Adrenal gland (tissue), 5 donors: ENCODE data around the gene PAPLN.

ENCODE experiments used
- POLR2A ChIP-seq, 2 donors: fragments of 450-650 bp; IDR thresholded peaks; one replicate each; pipeline ENCODE4 v1.6.1; 2017; ENCODE audit warnings: antibody characterized with exemption in 2 of 2, mild to moderate bottlenecking in 2 of 2, moderate library complexity in 1 of 2
- TF ChIP-seq, protein P1 (sequence below), 6 experiments: fragments of 450-650 bp in 4 of 6; fragments of 200-600 bp in 2 of 6; sonication (generic) in 1 of 6; IDR thresholded peaks; 1 replicate in 5 of 6; 2 replicates in 1 of 6; pipeline versions ENCODE4 v1.5.1 to v1.8.0; 2016 to 2021; ENCODE audit warnings: antibody characterized with exemption in 6 of 6, mild to moderate bottlenecking in 2 of 6, moderate library complexity in 1 of 6
- donor health status: DM: no; HTN: no; CAD: no.

GRCh38 chr14:73258845-73259611 is 21.7 kb downstream of the PAPLN start:
- TF ChIP-seq, protein P1, sequence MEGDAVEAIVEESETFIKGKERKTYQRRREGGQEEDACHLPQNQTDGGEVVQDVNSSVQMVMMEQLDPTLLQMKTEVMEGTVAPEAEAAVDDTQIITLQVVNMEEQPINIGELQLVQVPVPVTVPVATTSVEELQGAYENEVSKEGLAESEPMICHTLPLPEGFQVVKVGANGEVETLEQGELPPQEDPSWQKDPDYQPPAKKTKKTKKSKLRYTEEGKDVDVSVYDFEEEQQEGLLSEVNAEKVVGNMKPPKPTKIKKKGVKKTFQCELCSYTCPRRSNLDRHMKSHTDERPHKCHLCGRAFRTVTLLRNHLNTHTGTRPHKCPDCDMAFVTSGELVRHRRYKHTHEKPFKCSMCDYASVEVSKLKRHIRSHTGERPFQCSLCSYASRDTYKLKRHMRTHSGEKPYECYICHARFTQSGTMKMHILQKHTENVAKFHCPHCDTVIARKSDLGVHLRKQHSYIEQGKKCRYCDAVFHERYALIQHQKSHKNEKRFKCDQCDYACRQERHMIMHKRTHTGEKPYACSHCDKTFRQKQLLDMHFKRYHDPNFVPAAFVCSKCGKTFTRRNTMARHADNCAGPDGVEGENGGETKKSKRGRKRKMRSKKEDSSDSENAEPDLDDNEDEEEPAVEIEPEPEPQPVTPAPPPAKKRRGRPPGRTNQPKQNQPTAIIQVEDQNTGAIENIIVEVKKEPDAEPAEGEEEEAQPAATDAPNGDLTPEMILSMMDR (IDR thresholded peaks at IDR 0.05), result no peak
- no peak for TF ChIP-seq POLR2A (IDR thresholded peaks at IDR 0.05)
